Stomach (tissue), 9 donors: Measurements from ENCODE around the gene ATP2C1. TPM values are rescaled to one million over a fixed set of nuclear protein-coding genes. Genes with fewer than 3 reads are reported as not detected.

Source experiments
- DNase-seq, 2 donors: peaks; one replicate each; pipeline versions ENCODE4 v3.0.0 to v3.0.0-alpha.2; 2013 to 2019
- H3K27ac ChIP-seq, 5 donors: fragments of 200-600 bp in 4 of 5; sonication (generic) in 4 of 5; one replicate each; pipeline ENCODE4 v1.5.1; 2013 to 2019; ENCODE audit warnings: mild to moderate bottlenecking in 1 of 5, moderate library complexity in 1 of 5
- H3K27me3 ChIP-seq, 3 donors: fragments of 200-600 bp; sonication (generic); one replicate each; pipeline ENCODE4 v1.5.1; 2017 to 2019; ENCODE audit warnings: mixed run types in 1 of 3
- H3K36me3 ChIP-seq, 4 donors: fragments of 200-600 bp; sonication (generic); 1 replicate in 3 of 4; 2 replicates in 1 of 4; pipeline ENCODE4 v1.5.1; 2016 to 2019
- H3K4me1 ChIP-seq, 4 donors: fragments of 200-600 bp; sonication (generic); one replicate each; pipeline ENCODE4 v1.5.1; 2016 to 2019
- H3K4me3 ChIP-seq, 4 donors: fragments of 200-600 bp; sonication (generic) in 3 of 4; one replicate each; pipeline ENCODE4 v1.5.1; 2016 to 2019; ENCODE audit warnings: mild to moderate bottlenecking in 1 of 4
- H3K9me3 ChIP-seq, 4 donors: fragments of 200-600 bp; sonication (generic); one replicate each; pipeline ENCODE4 v1.5.1; 2016 to 2019
- EP300 ChIP-seq: sonication (generic); formaldehyde crosslinking; IDR thresholded peaks from one replicate; pipeline ENCODE4 v1.6.1; 2017; ENCODE audit warnings: antibody characterized with exemption
- POLR2A ChIP-seq, 4 donors: fragments of 450-650 bp; IDR thresholded peaks; one replicate each; pipeline ENCODE4 v1.6.1; 2016; ENCODE audit warnings: antibody characterized with exemption in 4 of 4, control low read depth in 2 of 4, mild to moderate bottlenecking in 1 of 4, moderate library complexity in 1 of 4
- POLR2AphosphoS5 ChIP-seq, 3 donors: sonication (generic); formaldehyde crosslinking; IDR thresholded peaks; one replicate each; pipeline ENCODE4 v1.6.1; 2016; ENCODE audit warnings: antibody characterized with exemption in 3 of 3
- WGBS, 5 donors: extraction: QIAGEN DNeasy Blood & Tissue Kit in 3 of 5; methylation state at CpG; one replicate each; pipeline versions ENCODE4 v1.1.5 to v1.1.7; 2013 to 2018; 5-methylcytosine and 5-hydroxymethylcytosine counted together
- intact Hi-C: fragments of 100-400 bp; cut with DNase I; formaldehyde crosslinking; loops from one replicate; pipeline ENCODE4 v1.15.1; 2023; ENCODE audit warnings: low total_unique reads
- polyA plus RNA-seq, 3 donors: library from polyadenylated mRNA; stranded (reverse); fragments of 200-250 nt; gene quantifications; one replicate each; pipeline ENCODE4 v1.2.3, GENCODE V29; 2013
- total RNA-seq, 5 donors: library from RNA; depleted of rRNA; stranded (reverse); fragments of >200 nt; gene quantifications; one replicate each; pipeline versions ENCODE4 v1.1.0 to v1.2.3, GENCODE V29; 2014 to 2016
- TF ChIP-seq, protein P1 (sequence below), 7 experiments: fragments of 450-650 bp in 4 of 7; fragments of 200-600 bp in 3 of 7; sonication (generic) in 3 of 7; IDR thresholded peaks; one replicate each; pipeline ENCODE4 v1.5.1; 2016 to 2019; ENCODE audit warnings: antibody characterized with exemption in 7 of 7, control low read depth in 2 of 7, mild to moderate bottlenecking in 1 of 7
- donor health status: healthy with polysubstance abuse.
- donor health status: Bipolar disorder and iron deficiency.
- donor health status: healthy.

The ATP2C1 gene
- total and polyA plus RNA-seq, 8 donors: 10.5 to 114 (median 33.0) TPM

GRCh38 chr3:130933801-130934345 lies 40.0 kb downstream of the ATP2C1 start:
- H3K36me3 ChIP-seq: peaks cover 0 to 22% (median 12%) of the 10 kb centered on the region in 4 donors
- no peaks in the 10 kb centered on the region for H3K9me3 ChIP-seq
- no peak overlapping the region for H3K27ac ChIP-seq
- H3K4me1 ChIP-seq: peaks cover 0 to 32% (median 3%) of the 10 kb centered on the region in 4 donors
- DNase-seq: no peak
- no peaks in the 10 kb centered on the region for H3K27me3 ChIP-seq
- 88 to 96% (median 95%) methylated on average over 1 of the region's 1 CpG for WGBS, 5 donors
- TF ChIP-seq, protein P1, sequence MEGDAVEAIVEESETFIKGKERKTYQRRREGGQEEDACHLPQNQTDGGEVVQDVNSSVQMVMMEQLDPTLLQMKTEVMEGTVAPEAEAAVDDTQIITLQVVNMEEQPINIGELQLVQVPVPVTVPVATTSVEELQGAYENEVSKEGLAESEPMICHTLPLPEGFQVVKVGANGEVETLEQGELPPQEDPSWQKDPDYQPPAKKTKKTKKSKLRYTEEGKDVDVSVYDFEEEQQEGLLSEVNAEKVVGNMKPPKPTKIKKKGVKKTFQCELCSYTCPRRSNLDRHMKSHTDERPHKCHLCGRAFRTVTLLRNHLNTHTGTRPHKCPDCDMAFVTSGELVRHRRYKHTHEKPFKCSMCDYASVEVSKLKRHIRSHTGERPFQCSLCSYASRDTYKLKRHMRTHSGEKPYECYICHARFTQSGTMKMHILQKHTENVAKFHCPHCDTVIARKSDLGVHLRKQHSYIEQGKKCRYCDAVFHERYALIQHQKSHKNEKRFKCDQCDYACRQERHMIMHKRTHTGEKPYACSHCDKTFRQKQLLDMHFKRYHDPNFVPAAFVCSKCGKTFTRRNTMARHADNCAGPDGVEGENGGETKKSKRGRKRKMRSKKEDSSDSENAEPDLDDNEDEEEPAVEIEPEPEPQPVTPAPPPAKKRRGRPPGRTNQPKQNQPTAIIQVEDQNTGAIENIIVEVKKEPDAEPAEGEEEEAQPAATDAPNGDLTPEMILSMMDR (IDR thresholded peaks at IDR 0.05): no peak
- no peak for TF ChIP-seq POLR2AphosphoS5 (IDR thresholded peaks at IDR 0.05)
- no peak for TF ChIP-seq EP300
- no peak for TF ChIP-seq POLR2A (IDR thresholded peaks at IDR 0.05)
- no peak overlapping the region for H3K4me3 ChIP-seq
- intact Hi-C loops: no loop called here

GRCh38 chr3:130934442-130935089 lies 40.7 kb downstream of the ATP2C1 start:
- DNase-seq: no peak
- TF ChIP-seq, protein P1 (IDR thresholded peaks at IDR 0.05): no peak
- TF ChIP-seq POLR2A (IDR thresholded peaks at IDR 0.05): no peak
- no peak for TF ChIP-seq POLR2AphosphoS5 (IDR thresholded peaks at IDR 0.05)
- TF ChIP-seq EP300: no peak
- Histone ChIP-seq H3K27ac (no peak overlapping the region), H3K4me1 (peaks cover 0 to 25% (median 2%) of the 10 kb centered on the region in 4 donors), H3K36me3 (peaks cover 0 to 22% (median 13%) of the 10 kb centered on the region in 4 donors), H3K9me3 (no peaks in the 10 kb centered on the region), H3K27me3 (no peaks in the 10 kb centered on the region), H3K4me3 (no peak overlapping the region)
- intact Hi-C loops: no loop called here
- 79 to 97% (median 93%) methylated on average over 4 of the region's 4 CpGs for WGBS, 5 donors

DNA sequence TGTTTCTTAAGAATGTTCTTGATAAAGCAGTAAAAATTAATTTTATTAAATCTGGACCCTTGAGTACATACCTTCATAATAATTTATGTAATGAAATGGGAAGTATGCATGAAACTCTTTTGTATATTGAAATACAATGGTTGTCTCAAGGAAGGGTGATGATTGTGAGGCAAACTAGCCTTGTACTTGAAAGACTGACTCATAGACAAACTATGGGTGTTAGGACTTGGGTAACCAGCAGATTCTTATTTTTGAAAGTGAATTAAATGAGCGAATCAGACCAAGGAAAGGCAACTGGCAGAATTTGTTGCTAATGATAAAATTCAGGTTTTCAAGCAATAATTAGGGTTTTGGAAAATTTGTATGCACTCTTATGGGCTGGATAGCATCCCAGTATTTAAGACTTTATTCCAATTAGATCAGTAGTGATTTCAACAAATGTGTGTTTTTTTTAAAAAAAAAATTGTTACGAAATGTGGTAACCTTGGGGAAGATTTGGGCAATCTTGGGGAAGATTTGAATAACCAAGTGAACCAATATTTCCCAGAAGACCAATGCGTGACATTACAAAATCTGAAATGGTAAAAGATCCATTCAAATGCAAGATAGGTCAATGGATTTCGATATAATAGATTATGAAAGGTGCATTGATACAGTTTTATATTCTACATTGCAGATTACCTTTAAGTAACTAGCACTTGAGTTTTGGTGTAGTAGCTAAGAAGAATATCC lies 42.0 kb downstream of the ATP2C1 start:
- WGBS, 5 donors: 96 to 98% (median 97%) methylated on average over 4 of the region's 4 CpGs

GRCh38 chr3:130939753-130940152 lies 45.9 kb downstream of the ATP2C1 start:
- intact Hi-C loops: no loop called here
- no peaks in the 10 kb centered on the region for H3K27me3 ChIP-seq
- no peak overlapping the region for H3K27ac ChIP-seq
- no peak for DNase-seq
- no peaks in the 10 kb centered on the region for H3K9me3 ChIP-seq
- TF ChIP-seq POLR2AphosphoS5 (IDR thresholded peaks at IDR 0.05) (no peak), POLR2A (IDR thresholded peaks at IDR 0.05) (no peak), EP300 (no peak)
- TF ChIP-seq, protein P1 (IDR thresholded peaks at IDR 0.05): no peak
- no peak overlapping the region for H3K4me3 ChIP-seq
- peaks cover 8 to 58% (median 48%) of the 10 kb centered on the region in 4 donors for H3K36me3 ChIP-seq
- H3K4me1 ChIP-seq: no peaks in the 10 kb centered on the region

More for the DNA sequence above, 42.0 kb downstream of the ATP2C1 start:
- peaks cover 0 to 12% (median 0%) of the 10 kb centered on the region in 4 donors for H3K4me1 ChIP-seq
- peaks cover 0 to 27% (median 19%) of the 10 kb centered on the region in 4 donors for H3K36me3 ChIP-seq
- DNase-seq: no peak
- intact Hi-C loops: no loop called here
- no peak overlapping the region for H3K27ac ChIP-seq
- no peak overlapping the region for H3K4me3 ChIP-seq
- H3K9me3 ChIP-seq: no peaks in the 10 kb centered on the region
- TF ChIP-seq EP300: no peak
- TF ChIP-seq POLR2AphosphoS5 (IDR thresholded peaks at IDR 0.05): no peak
- TF ChIP-seq POLR2A (IDR thresholded peaks at IDR 0.05): no peak
- TF ChIP-seq, protein P1 (IDR thresholded peaks at IDR 0.05): no peak
- no peaks in the 10 kb centered on the region for H3K27me3 ChIP-seq
